ENCODE data around the gene GOLIM4. TPM values are rescaled to one million over a fixed set of nuclear protein-coding genes. Genes with fewer than 3 reads are reported as not detected.
A peak's percentile ranks its signal among the peaks of the same experiment; 100 is the strongest.

GOLIM4 gene
- polyA plus RNA-seq, 1 of the 3 experiments (the other 2 are of a cell fraction), result 42.3 TPM

GRCh38 chr3:168070919-168071318, 24.8 kb downstream of the GOLIM4 start:
- ChIA-PET POLR2A (no interaction called here), CTCF (interaction anchor here (0.5 to 1.6 kb wide), 3 partner anchors 23 to 235 kb away, joined by 3 to 5 read pairs (median 3); no protein-coding TSS in a partner anchor)
- Histone ChIP-seq H3K36me3 (replicated peaks in 1 of 2; ENCODE audit: control insufficient read depth in 1 of 2, insufficient read depth in 2 of 2, low read length in 1 of 2) (no peaks in the 10 kb centered on the region), H3K79me2 (ENCODE audit: insufficient read depth) (peaks cover 92% of the 10 kb centered on the region), H2AFZ (ENCODE audit: low read depth) (no peak overlapping the region), H4K20me1 (ENCODE audit: insufficient read depth) (peaks cover 8% of the 10 kb centered on the region; the same call in 1 of the 2 replicates), H3K4me1 (ENCODE audit: control insufficient read depth in 1 of 2, insufficient read depth in 2 of 2, low read depth in 1 of 2, low read length in 1 of 2) (peaks cover 4 to 15% of the 10 kb centered on the region in 2 experiments; a peak in 3 of 4 replicates), H3K9me3 (no peaks in the 10 kb centered on the region), H3K4me3 (ENCODE audit: low read depth in 2 of 2, low read length in 1 of 2) (no peak overlapping the region), H3K9ac (peak overlapping the region; percentile 42; the same call in 1 of the 2 replicates), H3K27me3 (ENCODE audit: insufficient read depth) (no peaks in the 10 kb centered on the region), H3K4me2 (peak overlapping the region; percentile 46), H3K27ac (ENCODE audit: low read depth in 2 of 2, low read length in 1 of 2) (peak overlapping the region; percentile 67 to 89), H3F3A (replicated peaks; ENCODE audit: insufficient read depth) (peaks cover 24% of the 10 kb centered on the region), H3K9me2 (no peaks in the 10 kb centered on the region)
- no peak for TF ChIP-seq JUND (IDR thresholded peaks at IDR 0.05)
- no peak for TF ChIP-seq PBX3 (IDR thresholded peaks at IDR 0.05)
- TF ChIP-seq CHD2 (IDR thresholded peaks at IDR 0.05; ENCODE audit: low read length, partially characterized antibody), result no peak
- TF ChIP-seq RAD21 (IDR thresholded peaks at IDR 0.05; ENCODE audit: low read length), result no peak
- no peak for TF ChIP-seq REST (IDR thresholded peaks at IDR 0.05; ENCODE audit: low read depth, low read length)
- no peak for TF ChIP-seq TEAD4 (IDR thresholded peaks at IDR 0.05; ENCODE audit: borderline replicate concordance, insufficient read depth)
- TF ChIP-seq MXI1 (IDR thresholded peaks at IDR 0.05; ENCODE audit: low read depth, low read length), result no peak
- no peak for TF ChIP-seq RFX5 (IDR thresholded peaks at IDR 0.05; ENCODE audit: low read length)
- no peak for TF ChIP-seq FOXM1 (IDR thresholded peaks at IDR 0.05; ENCODE audit: low read depth)
- no peak for TF ChIP-seq MAX (IDR thresholded peaks at IDR 0.05; ENCODE audit: low read depth)
- no peak for TF ChIP-seq POLR2AphosphoS5 (IDR thresholded peaks at IDR 0.05; ENCODE audit: low read depth, low read length)
- no peak for TF ChIP-seq GABPA (IDR thresholded peaks at IDR 0.05; ENCODE audit: low read depth)
- no peak for TF ChIP-seq CTCF (IDR thresholded peaks at IDR 0.05)
- no peak for TF ChIP-seq USF1 (IDR thresholded peaks at IDR 0.05; ENCODE audit: borderline replicate concordance, low read depth)
- no peak for TF ChIP-seq ZBTB33 (IDR thresholded peaks at IDR 0.05; ENCODE audit: borderline replicate concordance, low read depth)
- TF ChIP-seq GATA2 (CRISPR knock-in tag; IDR thresholded peaks at IDR 0.05), result no peak
- no peak for DNase-seq
- WGBS (ENCODE audit: low lambda C conversion rate), result 41% methylated on average over 2 of the region's 2 CpGs
